Right kidney (tissue), 1 donor: ENCODE results near the gene SHISA9.
"Not testable (repeated sequence)": the region's sequence is repeated elsewhere in the genome, so short reads cannot be mapped to it uniquely, and the experiment has no call there.

Experiments
- DNase-seq: peaks from one replicate; pipeline ENCODE4 v3.0.0-alpha.2; 2016

Gene SHISA9

GRCh38 chr16:12899529-12900143 is 1.8 kb upstream of the SHISA9 start:
- DNase-seq, result no peak

- no peak for DNase-seq
Measured at GRCh38 chr16:12900156-12900555, 1.2 kb upstream of the SHISA9 start.

GRCh38 chr16:12900599-12901203 is 697 bp upstream of the SHISA9 start:
- DNase-seq, result peak; percentile 62

GRCh38 chr16:12901204-12901596 is 198 bp upstream of the SHISA9 start:
- no peak for DNase-seq

- DNase-seq, result peak; percentile 68
Measured at GRCh38 chr16:12902511-12903372, 1.3 kb downstream of the SHISA9 start.

GRCh38 chr16:12903407-12904328 is 2.3 kb downstream of the SHISA9 start:
- DNase-seq, result peak; percentile 58

GRCh38 chr16:12904329-12904671 is 2.9 kb downstream of the SHISA9 start:
- DNase-seq, result no peak

GRCh38 chr16:12906271-12906670 is 4.9 kb downstream of the SHISA9 start:
- DNase-seq, result no peak

GRCh38 chr16:12906765-12907516 is 5.5 kb downstream of the SHISA9 start:
- no peak for DNase-seq

- no peak for DNase-seq
Measured at GRCh38 chr16:12907670-12908233, 6.4 kb downstream of the SHISA9 start.

- no peak for DNase-seq
Measured at GRCh38 chr16:12917246-12917645, 15.8 kb downstream of the SHISA9 start.

- DNase-seq, result no peak
Measured at GRCh38 chr16:12917653-12918052, 16.3 kb downstream of the SHISA9 start.

GRCh38 chr16:12920739-12921138 is 19.3 kb downstream of the SHISA9 start:
- DNase-seq, result no peak

- not testable (repeated sequence) for DNase-seq
Measured at GRCh38 chr16:12923640-12924039, 22.2 kb downstream of the SHISA9 start.

- no peak for DNase-seq
Measured at GRCh38 chr16:12925026-12925800, 23.8 kb downstream of the SHISA9 start.

- no peak for DNase-seq
Measured at GRCh38 chr16:12927591-12927990, 26.2 kb downstream of the SHISA9 start.

- no peak for DNase-seq
Measured at GRCh38 chr16:12930881-12931280, 29.5 kb downstream of the SHISA9 start.

- no peak for DNase-seq
Measured at GRCh38 chr16:12936391-12936790, 35.0 kb downstream of the SHISA9 start.

GRCh38 chr16:12941896-12942295 is 40.5 kb downstream of the SHISA9 start:
- no peak for DNase-seq

GRCh38 chr16:12942861-12943260 is 41.5 kb downstream of the SHISA9 start:
- no peak for DNase-seq

- no peak for DNase-seq
Measured at GRCh38 chr16:12944300-12944699, 42.9 kb downstream of the SHISA9 start.
